PFSK-1 (cell line): Measurements from ENCODE around the gene CENPE.

Experiments
- SIN3A ChIP-seq: IDR thresholded peaks from 2 replicates; pipeline ENCODE4 v1.6.1; 2012; ENCODE audit warnings: mild to moderate bottlenecking, low read length, moderate library complexity, borderline replicate concordance; ENCODE audit not compliant: insufficient read depth
- TAF1 ChIP-seq: IDR thresholded peaks from 2 replicates; pipeline ENCODE4 v1.6.1; 2012; ENCODE audit warnings: low read length, control low read depth, borderline replicate concordance; ENCODE audit not compliant: insufficient read depth

GRCh38 chr4:103171006-103171405 lies 27.1 kb downstream of the CENPE start:
- TF ChIP-seq TAF1 (no peak), SIN3A (no peak)
